Ramos (cell line): Measurements from ENCODE around the gene PLTP.
"Not testable (repeated sequence)": the region's sequence is repeated elsewhere in the genome, so short reads cannot be mapped to it uniquely, and the experiment has no call there.

Experiments used
- in situ Hi-C: fragments of 300-500 bp; cut with MboI; formaldehyde crosslinking; loops from one replicate; pipeline ENCODE4 v1.14.3; 2022; ENCODE audit warnings: low sequenced_read_pairs; ENCODE audit not compliant: unreplicated experiment

Gene PLTP

DNA sequence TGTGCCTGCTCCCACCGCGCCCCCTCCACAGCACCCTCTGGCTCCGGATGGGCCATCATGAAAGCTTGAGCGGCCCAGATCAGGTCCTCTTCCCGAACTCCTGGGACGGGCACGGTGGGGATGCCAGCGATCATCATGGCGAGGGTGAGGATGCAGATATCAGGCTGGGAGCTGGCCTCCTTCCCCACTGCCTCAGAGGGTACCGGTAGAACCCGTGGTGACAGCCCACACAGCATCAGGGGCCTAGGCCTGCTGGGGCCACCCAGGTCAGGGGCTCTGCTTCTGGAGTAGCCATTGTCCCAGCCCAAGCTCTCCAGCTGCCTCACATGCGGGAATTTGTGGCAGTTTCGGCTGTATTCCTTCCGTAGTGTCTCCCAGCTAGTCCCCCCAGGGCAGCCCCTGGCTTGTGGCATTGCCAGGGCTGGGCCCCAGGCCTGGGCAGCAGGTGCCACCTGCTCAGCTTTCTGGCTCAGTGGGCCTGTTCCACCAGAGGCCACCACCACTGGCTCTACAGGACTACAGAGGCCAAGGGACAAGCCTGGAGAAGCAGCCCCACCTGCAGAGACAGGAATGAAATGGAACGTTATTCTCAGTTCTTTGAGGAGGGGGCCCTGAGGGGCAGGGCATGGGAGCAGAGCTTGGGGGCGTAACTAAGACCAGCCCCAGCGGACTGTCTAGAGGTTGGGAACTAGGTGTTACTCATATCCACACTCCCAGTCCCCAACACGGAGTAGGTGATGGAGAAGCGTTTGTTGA lies 25.2 kb downstream of the PLTP start:
- in situ Hi-C loops = no loop called here

DNA sequence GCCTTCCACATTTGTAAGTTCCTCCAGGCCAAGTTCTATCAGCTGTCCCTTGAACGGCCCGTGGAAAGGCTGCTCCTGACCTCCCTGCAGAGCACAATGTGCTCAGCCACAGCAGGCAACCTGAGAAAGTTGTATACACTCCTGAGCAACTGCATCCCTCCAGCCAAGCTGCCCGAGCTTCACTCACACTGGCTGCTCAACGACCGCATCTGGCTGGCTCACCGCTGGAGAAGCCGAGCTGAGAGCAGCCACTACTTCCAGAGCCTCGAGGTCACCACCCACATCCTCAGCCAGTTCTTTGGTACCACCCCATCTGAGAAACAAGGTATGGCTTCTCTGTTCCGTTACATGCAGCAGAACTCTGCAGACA lies 28.9 kb downstream of the PLTP start:
- in situ Hi-C loops = no loop called here

DNA sequence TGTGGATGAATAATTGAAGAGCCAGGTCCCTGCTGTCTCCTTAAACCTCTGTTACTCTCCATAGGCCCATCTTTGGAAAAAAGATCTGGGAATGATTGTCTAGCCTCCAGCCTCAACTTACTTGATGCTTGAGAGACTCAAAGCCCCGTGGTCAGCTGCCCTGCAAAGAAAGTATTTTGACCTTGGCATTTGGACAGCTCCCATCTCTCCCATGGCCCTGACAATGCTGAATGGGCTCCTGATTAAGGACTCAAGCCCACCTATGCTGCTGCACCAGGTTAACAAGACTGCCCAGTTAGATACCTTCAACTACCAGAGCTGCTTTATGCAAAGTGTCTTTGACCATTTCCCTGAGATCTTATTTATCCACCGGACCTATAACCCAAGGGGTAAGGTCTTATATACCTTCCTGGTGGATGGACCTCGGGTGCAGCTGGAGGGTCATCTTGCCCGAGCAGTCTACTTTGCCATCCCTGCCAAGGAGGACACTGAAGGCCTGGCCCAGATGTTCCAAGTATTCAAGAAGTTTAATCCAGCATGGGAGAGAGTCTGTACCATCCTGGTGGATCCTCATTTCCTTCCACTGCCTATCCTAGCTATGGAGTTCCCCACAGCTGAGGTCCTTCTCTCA lies 29.4 kb downstream of the PLTP start:
- in situ Hi-C loops = no loop called here

DNA sequence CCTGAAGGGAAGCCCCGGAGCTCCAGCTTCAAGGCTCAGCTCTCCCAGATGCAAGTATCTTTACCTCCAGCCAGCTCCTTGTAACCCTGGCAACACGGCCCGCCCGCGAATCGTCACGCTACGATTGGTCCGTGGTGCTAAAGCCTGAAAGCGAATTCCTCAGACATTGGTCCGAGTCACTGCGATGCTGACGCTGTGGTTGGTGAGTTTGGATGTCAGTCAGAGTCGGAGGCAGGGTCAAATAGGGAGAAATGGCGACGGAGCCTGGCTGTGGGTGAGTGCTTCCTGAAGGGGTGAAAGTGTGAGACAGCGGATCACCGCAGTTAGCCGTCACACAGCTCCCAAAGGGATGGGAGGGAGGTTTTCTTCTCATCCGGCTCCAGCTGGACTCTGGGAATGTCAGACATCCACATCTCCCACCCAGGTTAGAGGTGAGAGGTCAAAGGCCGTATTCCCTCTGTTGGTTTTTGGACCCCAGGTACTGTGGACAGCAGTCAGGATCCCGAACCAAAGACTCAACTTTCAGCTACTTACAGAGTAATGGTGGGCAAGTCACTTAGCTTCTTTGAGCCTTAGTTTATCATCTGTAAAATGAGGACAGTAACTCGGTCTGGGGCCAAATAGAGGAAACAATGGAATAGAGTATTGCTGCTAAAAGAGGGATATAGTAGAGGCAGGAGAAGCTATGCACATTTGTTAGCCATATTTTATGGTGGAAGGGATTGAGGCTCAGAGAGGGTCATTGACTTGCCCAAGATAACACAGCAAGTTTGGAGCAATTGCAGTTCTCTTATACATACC lies 30.8 kb downstream of the PLTP start, which contains the start of gene ZSWIM1:
Gene ZSWIM1 (plus strand): TSS at position 240 of the 801 bp plus-strand sequence. CDS start 1,366 bp downstream, outside the sequence.
- in situ Hi-C loops = no loop called here

DNA sequence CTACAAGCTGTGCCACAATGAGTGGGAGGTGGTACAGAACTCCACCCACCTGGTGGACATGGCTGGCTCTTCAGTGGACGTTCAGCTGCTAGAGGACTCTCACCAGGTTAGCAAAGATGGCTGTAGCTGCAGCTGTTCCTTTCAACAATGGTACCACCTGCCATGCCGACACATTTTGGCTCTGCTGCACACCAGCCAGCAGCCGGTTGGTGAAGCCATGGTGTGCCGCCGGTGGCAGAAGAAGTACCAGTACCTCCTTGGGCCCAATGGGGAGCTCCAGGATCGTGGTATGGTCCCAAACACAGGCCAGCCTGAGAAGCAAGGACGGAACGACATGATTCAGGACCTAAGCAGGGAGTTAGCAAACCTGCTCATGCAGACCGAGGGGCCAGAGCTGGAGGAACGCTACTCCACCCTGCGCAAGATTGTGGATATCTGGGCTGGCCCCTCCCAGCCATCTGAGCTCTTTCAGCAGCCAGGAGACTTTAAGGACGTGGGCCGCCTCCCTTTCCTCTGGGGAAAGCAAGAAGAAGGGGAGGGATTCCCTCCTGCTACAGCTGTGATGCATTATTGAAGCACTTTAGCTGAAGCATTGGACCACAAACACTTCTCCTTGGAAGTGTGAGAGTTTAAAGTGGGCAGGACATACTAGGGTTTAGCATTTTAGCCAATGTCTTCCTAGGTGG lies 33.7 kb downstream of the PLTP start:
- in situ Hi-C loops = no loop called here

DNA sequence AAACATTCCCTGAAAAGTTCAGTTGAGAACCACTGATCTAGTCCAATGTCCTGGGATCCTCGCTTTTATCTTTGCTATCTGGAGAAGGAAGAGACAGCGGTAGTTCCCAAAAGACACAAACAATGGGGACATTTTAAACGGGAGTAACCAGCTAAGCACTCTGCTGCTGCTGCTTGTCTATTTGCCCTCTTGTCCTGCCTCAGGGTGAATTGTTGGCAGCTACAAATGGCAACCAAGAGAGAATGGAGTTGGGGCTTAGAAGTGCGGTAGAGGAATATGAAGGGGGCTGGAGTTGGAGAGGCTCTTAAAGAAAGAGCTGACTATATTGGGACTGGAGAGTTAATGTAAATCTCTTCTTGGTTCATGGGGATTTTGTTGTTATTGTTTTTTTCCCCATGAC lies 37.4 kb downstream of the PLTP start:
- in situ Hi-C loops = no loop called here

DNA sequence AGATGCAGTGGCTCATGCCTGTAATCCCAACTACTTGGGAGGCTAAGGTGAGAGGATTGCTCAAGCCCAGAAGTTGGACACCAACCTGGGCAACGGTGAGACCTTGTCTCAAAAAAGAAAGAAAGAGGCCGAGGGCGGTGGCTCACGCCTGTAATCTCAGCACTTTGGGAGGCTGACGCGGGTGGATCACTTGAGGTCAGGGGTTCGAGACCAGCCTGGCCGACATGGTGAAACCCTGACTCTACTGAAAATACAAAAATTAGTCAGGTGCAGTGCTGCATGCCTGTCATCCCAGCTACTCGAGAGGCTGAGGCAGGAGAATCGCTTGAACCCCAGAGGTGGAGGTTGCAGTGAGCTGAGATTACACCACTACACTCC lies 37.9 kb downstream of the PLTP start:
- in situ Hi-C loops = not testable (repeated sequence)

DNA sequence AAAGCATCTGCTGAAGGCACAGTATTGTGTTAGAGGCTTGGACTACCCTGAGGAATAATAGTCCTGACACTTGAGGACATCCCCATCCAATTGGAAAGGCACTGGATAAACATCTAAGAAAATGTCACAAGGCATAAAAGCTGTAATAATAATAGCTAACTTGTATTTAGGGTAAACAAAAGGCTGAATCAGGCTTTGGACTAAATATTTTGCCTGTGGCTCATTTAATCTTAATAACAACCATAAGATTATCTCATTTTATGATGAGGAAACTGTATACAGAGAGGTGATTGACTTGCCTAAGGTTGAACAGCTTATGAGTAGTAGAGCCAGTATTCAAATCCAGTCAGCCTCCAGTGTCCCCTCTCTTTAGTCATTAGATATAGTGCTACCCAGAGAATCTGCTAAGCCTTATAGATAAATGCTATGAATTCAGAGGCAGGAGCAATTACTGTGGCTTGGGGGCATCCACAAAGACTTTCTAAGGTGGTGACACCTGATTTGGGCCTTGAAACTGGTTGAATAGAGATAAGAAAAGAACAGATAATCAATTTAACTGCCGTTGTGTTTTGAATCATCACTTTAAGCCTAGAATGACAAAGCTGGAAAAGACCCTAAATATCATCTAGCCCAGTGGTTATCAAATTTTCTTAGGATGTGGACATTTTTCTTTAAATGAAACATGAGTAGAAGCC lies 38.4 kb downstream of the PLTP start:
- in situ Hi-C loops = no loop called here

DNA sequence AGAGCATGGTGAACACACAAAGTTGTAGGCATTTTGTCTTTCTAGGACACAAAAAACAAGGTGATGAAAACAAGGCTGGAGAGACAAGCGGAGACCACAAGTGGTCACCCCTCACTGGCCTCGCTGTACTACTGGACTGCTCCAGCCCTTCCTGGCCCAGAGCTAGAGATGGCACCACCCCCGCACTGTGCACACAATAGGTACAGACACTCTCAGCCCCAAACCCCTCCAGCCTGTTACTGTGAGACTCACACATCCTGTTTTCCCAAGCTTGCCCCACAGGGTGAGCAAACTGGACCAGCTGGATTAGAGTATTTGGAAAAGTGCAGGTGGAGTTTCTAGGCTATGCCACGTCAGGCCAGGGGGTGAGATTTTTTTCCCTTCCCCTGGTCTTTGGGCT lies 39.3 kb downstream of the PLTP start:
- in situ Hi-C loops = no loop called here

DNA sequence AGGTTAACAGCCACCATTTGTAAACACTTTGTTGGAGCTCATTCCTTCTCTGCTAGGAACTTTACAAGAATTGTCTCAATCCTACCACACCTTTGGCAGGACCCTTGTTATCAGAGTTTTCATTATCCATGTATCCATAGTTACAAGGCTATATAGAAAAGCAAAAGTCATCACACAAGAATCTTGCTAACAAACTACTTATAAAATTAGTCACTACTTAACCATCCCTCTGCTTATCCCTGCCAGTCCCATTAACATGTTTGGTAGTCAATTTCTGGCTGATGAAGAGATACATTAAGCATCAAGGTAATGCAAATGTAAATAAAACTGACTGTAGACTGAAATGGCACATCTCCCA lies 44.2 kb downstream of the PLTP start:
- in situ Hi-C loops = loop anchor here (10.0 kb wide), 1 partner anchor 57 kb away; no protein-coding TSS in a partner anchor

DNA sequence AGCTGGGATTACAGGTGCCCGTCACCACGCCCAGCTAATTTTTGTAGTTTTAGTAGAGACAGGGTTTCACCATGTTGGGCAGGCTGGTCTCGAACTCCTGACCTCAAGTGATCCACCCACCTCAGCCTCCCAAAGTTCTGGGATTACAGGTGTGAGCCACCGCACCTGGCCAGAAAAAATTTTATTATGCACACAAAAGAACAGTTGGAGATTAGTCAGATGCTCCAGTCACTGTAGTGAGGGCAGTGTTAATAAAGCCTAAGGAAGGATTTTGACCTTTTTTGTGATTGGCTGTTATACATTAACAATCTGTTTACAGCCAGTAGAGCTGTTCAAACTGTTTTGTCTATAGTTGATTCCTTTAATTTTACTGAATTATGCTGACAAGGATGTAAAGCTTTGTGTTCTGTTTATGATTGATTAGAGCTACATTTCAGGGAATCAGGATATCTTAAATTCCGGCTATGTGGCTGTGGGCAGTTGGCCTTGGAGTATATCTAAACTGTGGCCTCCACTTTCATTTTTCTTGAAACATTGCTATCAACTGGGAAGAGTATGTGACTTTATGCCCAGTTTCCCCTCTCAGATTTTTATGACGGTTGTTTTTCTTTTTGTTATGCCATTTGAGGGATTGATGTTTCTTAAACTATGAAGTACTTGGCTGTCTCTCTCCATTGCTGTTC lies 44.7 kb downstream of the PLTP start:
- in situ Hi-C loops = loop anchor here (10.0 kb wide), 1 partner anchor 58 kb away; no protein-coding TSS in a partner anchor

DNA sequence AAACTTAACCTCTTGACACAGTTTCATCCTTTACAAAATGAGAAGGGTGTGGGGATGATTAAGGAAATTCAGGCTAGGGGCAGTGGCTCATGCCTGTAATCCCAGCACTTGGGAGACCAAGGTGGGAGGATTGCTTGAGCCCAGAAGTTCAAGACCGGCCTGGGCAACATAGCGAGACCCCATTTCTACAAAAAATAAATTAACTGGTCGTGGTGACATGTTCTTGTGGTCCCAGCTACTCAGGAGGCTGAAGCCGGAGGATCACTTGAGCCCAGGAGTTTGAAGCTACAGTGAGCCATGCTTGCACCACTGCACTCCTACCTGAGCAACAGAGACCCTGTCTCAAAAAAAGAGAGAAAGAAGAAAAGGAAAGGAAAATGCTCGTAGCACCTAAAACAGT lies 45.5 kb downstream of the PLTP start:
- in situ Hi-C loops = loop anchor here (10.0 kb wide), 1 partner anchor 58 kb away; no protein-coding TSS in a partner anchor

DNA sequence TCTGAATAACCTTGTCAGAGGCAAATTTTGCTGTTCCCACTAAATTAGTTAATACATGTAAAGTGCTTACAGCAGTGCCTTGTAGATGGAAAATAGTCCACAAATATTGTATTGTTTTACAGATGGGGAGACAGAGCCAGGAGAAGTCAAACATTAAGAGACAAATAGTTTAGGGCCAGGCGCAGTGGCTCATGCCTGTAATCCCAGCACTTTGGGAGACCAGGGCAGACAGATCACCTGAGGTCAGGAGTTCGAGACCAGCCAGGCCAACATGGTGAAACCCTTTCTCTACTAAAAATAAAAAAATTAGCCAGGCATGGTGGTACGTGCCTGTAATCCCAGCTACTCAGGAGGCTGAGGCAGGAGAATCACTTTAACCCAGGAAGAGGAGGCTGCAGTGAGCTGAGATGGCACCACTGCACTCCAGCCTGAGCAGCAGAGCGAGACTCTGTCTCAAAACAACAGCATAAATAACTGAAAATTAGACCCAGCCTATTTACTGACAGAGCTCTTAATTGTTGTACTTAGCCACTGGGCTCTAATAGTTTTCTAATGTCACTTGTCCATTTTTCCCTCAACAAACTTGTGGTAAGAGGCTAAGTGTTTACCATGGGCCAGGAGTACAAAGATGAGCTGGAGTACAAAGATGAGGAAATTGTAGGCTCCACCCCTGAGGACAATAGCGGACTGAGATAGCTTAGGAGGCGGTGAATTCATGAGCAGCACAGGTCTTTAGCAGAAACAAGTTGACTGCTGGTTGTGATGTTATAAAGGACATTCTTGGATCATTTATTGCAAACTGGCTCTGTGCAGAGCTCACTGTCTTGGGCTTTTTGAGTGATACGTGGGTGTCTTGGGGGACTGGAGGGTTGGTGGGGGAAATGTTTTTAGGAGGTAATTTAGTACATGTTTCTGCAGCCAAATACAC lies 48.1 kb downstream of the PLTP start:
- in situ Hi-C loops = loop anchor here (10.0 kb wide), 1 partner anchor 61 kb away; no protein-coding TSS in a partner anchor

DNA sequence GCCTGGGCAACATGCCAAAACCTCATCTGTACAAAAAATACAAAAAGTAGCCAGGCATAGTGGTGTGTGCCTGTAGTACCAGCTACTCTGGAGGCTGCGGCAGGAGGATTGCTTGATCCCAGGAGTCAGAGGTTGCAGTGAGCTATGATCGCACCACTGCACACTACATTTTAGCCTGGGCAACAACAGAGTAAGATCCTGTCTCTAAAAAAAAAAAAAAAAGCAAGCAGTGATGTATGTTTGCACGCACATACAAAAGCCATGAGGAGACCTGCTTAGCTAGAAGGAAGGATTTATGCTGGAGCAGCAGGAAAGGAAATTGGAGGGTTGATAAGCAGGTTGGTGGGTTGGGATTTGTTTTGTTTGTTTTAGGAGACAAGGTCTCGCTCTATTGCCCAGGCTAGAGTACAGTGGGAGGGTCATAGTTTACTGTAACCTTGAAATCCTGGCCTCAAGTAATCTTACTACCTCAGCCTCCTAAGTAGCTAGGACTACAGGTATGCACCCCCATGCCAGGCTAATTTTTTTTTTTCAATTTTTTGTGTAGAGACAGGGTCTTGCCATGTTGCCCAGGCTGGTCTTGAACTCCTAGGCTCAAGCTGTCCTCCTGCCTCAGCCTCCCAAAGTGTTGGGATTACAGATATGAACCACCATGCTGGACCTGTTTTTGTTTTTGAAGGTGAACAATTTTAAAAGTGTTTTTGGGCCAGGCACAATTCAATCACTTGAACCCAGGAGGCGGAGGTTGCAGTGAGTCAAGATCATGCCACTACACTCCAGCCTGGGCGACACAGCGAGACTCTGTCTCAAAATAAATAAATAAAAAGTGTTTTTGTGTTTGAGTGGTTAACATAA lies 50.5 kb downstream of the PLTP start:
- in situ Hi-C loops = loop anchor here (10.0 kb wide), 1 partner anchor 63 kb away; no protein-coding TSS in a partner anchor

DNA sequence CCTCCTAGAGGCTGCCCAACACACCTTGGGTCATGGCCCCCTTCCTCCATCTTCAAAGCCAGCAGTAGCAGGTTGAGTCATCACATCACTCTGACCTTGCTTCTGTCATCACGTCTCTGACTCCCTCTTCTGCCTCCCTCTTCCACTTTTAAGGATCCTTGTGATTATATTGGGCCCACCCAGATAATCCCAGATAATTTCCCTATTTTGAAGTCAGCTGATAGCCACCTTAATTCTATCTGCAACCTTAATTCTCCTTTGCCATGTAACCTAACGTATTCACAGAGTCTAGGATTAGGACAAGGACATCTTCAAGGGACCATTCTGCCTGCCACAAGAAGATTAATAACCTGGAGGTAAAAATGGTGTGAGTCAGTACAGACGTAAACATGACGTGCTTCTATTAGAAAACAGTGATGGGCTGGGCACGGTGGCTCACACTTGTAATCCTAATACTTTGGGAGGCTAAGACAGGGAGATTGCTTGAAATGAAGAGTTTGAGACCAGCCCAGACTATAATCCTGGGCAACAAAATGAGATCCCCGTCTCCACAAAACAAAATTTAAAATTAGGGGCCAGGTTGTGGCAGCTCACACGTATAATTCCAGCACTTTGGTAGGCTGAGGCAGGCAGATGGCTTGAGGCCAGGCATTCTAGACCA lies 51.3 kb downstream of the PLTP start:
- in situ Hi-C loops = loop anchor here (10.0 kb wide), 1 partner anchor 64 kb away; no protein-coding TSS in a partner anchor

DNA sequence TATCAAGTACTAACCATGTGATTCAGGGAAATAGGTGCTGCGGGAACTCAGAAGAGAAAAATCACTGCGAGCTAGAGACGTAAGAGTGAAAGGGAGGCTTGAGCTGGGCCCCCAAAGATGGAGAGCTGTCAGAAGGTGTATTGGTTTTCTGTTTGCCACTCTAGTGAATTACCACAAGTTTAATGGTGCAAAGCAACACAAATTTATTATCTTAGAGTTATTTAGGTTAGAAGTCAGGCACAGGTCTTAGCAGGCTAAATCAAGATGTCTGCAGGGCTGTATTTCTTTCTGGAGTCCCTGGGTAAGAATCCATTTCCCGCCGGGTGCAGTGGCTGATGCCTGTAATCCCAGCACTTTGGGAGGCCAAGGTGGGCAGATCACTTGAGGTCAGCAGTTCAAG lies 52.0 kb downstream of the PLTP start:
- in situ Hi-C loops = loop anchor here (10.0 kb wide), 1 partner anchor 65 kb away; no protein-coding TSS in a partner anchor

DNA sequence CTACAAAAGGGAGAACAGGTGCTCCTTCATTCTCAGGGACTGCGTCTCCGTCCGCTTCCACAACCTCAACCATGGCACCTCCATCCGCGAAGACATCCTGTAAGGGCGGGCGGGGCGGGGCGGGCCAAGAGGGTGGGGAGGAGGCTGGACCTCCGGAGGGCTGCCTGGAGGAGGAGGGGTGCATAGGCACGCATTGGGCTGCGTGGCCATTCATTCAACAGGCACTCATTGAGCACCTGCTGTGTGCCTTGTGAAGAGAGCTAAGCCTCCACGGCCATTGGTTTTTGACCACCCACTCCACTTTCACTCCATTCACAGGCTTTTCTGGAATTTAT lies 54.1 kb downstream of the PLTP start:
- in situ Hi-C loops = no loop called here
